CD14-positive monocyte (primary cell): ENCODE results near the gene ARHGEF16. TPM values are rescaled to one million over a fixed set of nuclear protein-coding genes. Genes with fewer than 3 reads are reported as not detected.

Experiments used
- DNase-seq, 3 donors: peaks; one replicate each; pipeline ENCODE4 v3.0.0-alpha.2; 2011 to 2022
- H2AFZ ChIP-seq: 2 replicates; pipeline ENCODE4 v1.6.0; 2012; ENCODE audit warnings: mild to moderate bottlenecking, low read depth, low read length, inconsistent platforms; ENCODE audit not compliant: insufficient read depth, poor library complexity, severe bottlenecking
- H3K27ac ChIP-seq, 2 donors: 1 replicate in 1 of 2; 2 replicates in 1 of 2; pipeline ENCODE4 v1.5.1; 2012 to 2013; ENCODE audit warnings: low read length in 2 of 2, control low read depth in 1 of 2, inconsistent platforms in 1 of 2, low read depth in 1 of 2, mild to moderate bottlenecking in 1 of 2
- H3K27me3 ChIP-seq, 2 donors: one replicate each; pipeline versions ENCODE4 v1.6.0 to v1.6.1; 2011 to 2013; ENCODE audit warnings: low read length in 2 of 2; ENCODE audit not compliant: control insufficient read depth in 2 of 2, insufficient read depth in 2 of 2
- H3K36me3 ChIP-seq, 2 donors: replicated peaks in 1 of 2; 1 replicate in 1 of 2; 2 replicates in 1 of 2; pipeline versions ENCODE4 v1.5.1 to v1.6.1; 2012 to 2013; ENCODE audit warnings: low read length in 2 of 2, control low read depth in 1 of 2, inconsistent platforms in 1 of 2, mild to moderate bottlenecking in 1 of 2; ENCODE audit not compliant: insufficient read depth in 2 of 2, control insufficient read depth in 1 of 2
- H3K4me1 ChIP-seq, 2 donors: 1 replicate in 1 of 2; 2 replicates in 1 of 2; pipeline versions ENCODE4 v1.5.1 to v1.6.1; 2012 to 2013; ENCODE audit warnings: low read length in 2 of 2, control low read depth in 1 of 2, inconsistent platforms in 1 of 2, mild to moderate bottlenecking in 1 of 2, moderate library complexity in 1 of 2; ENCODE audit not compliant: insufficient read depth in 2 of 2, control insufficient read depth in 1 of 2
- H3K4me2 ChIP-seq: replicated peaks from 2 replicates; pipeline ENCODE3; 2012; ENCODE audit warnings: low read length, moderate library complexity, mild to moderate bottlenecking; ENCODE audit not compliant: poor library complexity, severe bottlenecking; ENCODE audit errors: extremely low read depth
- H3K4me3 ChIP-seq, 3 experiments: fragments of 200-600 bp in 1 of 3; sonication (generic) in 1 of 3; replicated peaks in 1 of 3; 1 replicate in 2 of 3; 2 replicates in 1 of 3; pipeline ENCODE4 v1.5.1; 2011 to 2013; ENCODE audit warnings: low read length in 3 of 3, mild to moderate bottlenecking in 3 of 3, control low read depth in 2 of 3, low read depth in 2 of 3, inconsistent platforms in 1 of 3, moderate library complexity in 1 of 3
- H3K79me2 ChIP-seq: 2 replicates; pipeline ENCODE4 v1.6.0; 2012; ENCODE audit warnings: mild to moderate bottlenecking, control low read depth, inconsistent platforms, low read length, moderate library complexity; ENCODE audit not compliant: insufficient read depth
- H3K9ac ChIP-seq: 2 replicates; pipeline ENCODE4 v1.6.0; 2017; ENCODE audit warnings: low read length, mild to moderate bottlenecking; ENCODE audit not compliant: insufficient read depth, poor library complexity, severe bottlenecking
- H3K9me3 ChIP-seq, 2 donors: replicated peaks in 1 of 2; 1 replicate in 1 of 2; 2 replicates in 1 of 2; pipeline versions ENCODE4 v1.5.1 to v1.6.1; 2012 to 2013; ENCODE audit warnings: low read length in 2 of 2, control low read depth in 1 of 2; ENCODE audit not compliant: control insufficient read depth in 1 of 2, insufficient read depth in 1 of 2
- H4K20me1 ChIP-seq: 2 replicates; pipeline ENCODE4 v1.6.0; 2012; ENCODE audit warnings: mild to moderate bottlenecking, low read length, control low read depth, moderate library complexity; ENCODE audit not compliant: insufficient read depth
- H3K27ac Mint-ChIP-seq, 7 donors: one replicate each; pipeline ENCODE4 v1.8.0; 2020; ENCODE audit warnings: mild to moderate bottlenecking in 7 of 7, mixed read lengths in 7 of 7, moderate library complexity in 6 of 7, inconsistent platforms in 2 of 7
- H3K27me3 Mint-ChIP-seq, 3 donors: one replicate each; pipeline ENCODE4 v1.8.0; 2021 to 2022; ENCODE audit warnings: low read depth in 3 of 3, mild to moderate bottlenecking in 3 of 3, mixed read lengths in 3 of 3, moderate library complexity in 3 of 3, inconsistent platforms in 1 of 3
- H3K36me3 Mint-ChIP-seq, 2 donors: one replicate each; pipeline ENCODE4 v1.8.0; 2020; ENCODE audit warnings: mixed read lengths in 2 of 2, inconsistent platforms in 1 of 2, mild to moderate bottlenecking in 1 of 2
- H3K4me1 Mint-ChIP-seq: one replicate; pipeline ENCODE4 v1.8.0; 2020; ENCODE audit warnings: mild to moderate bottlenecking, mixed read lengths
- H3K4me3 Mint-ChIP-seq, 2 donors: one replicate each; pipeline ENCODE4 v1.8.0; 2020; ENCODE audit warnings: mild to moderate bottlenecking in 2 of 2, mixed read lengths in 2 of 2, moderate library complexity in 1 of 2
- H3K9me3 Mint-ChIP-seq, 7 donors: one replicate each; pipeline ENCODE4 v1.8.0; 2020 to 2022; ENCODE audit warnings: mixed read lengths in 7 of 7, mild to moderate bottlenecking in 6 of 7, moderate library complexity in 6 of 7, inconsistent platforms in 2 of 7
- WGBS: methylation state at CpG from one replicate; pipeline ENCODE4 v1.1.5; 2013; ENCODE audit warnings: missing lambda C conversion rate; ENCODE audit not compliant: insufficient coverage; 5-methylcytosine and 5-hydroxymethylcytosine counted together
- intact Hi-C, 2 donors: fragments of 100-400 bp; cut with micrococcal nuclease; formaldehyde crosslinking; loops; one replicate each; pipeline versions ENCODE4 v1.15.0 to v1.15.1; 2023
- polyA plus RNA-seq, 3 donors: library from polyadenylated mRNA; depleted of rRNA in 1 of 3; unstranded in 2 of 3; stranded (reverse) in 1 of 3; fragments of 300-500 nt in 2 of 3; fragments of >200 nt in 1 of 3; fragmentation: Illumina TruSeq in 2 of 3; gene quantifications; 1 replicate in 2 of 3; 2 replicates in 1 of 3; pipeline ENCODE4 v1.2.3, GENCODE V29; 2012 to 2021
- TF ChIP-seq, protein P1 (sequence below): fragments of 200-600 bp; IDR thresholded peaks from one replicate; pipeline ENCODE4 v1.8.0; 2022; ENCODE audit warnings: antibody characterized with exemption, mild to moderate bottlenecking

Gene ARHGEF16
- polyA plus RNA-seq, 3 donors, result not detected

- Histone ChIP-seq H3K79me2 (no peaks in the 10 kb centered on the region), H3K4me2 (no peak overlapping the region), H2AFZ (no peak overlapping the region), H3K27me3 (no peaks in the 10 kb centered on the region), H3K36me3 (no peaks in the 10 kb centered on the region), H3K9ac (no peak overlapping the region), H3K9me3 (no peaks in the 10 kb centered on the region), H3K27ac (no peak overlapping the region), H3K4me3 (no peak overlapping the region), H4K20me1 (no peaks in the 10 kb centered on the region), H3K4me1 (no peaks in the 10 kb centered on the region)
- Mint-ChIP-seq H3K9me3 (no peaks in the 10 kb centered on the region), H3K4me3 (no peak overlapping the region), H3K36me3 (no peaks in the 10 kb centered on the region), H3K4me1 (no peaks in the 10 kb centered on the region), H3K27me3 (peaks cover 5 to 16% (median 10%) of the 10 kb centered on the region in 3 donors), H3K27ac (no peak overlapping the region)
- no peak for DNase-seq
- WGBS, result 95% methylated on average over 30 of the region's 30 CpGs
- TF ChIP-seq, protein P1, sequence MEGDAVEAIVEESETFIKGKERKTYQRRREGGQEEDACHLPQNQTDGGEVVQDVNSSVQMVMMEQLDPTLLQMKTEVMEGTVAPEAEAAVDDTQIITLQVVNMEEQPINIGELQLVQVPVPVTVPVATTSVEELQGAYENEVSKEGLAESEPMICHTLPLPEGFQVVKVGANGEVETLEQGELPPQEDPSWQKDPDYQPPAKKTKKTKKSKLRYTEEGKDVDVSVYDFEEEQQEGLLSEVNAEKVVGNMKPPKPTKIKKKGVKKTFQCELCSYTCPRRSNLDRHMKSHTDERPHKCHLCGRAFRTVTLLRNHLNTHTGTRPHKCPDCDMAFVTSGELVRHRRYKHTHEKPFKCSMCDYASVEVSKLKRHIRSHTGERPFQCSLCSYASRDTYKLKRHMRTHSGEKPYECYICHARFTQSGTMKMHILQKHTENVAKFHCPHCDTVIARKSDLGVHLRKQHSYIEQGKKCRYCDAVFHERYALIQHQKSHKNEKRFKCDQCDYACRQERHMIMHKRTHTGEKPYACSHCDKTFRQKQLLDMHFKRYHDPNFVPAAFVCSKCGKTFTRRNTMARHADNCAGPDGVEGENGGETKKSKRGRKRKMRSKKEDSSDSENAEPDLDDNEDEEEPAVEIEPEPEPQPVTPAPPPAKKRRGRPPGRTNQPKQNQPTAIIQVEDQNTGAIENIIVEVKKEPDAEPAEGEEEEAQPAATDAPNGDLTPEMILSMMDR, result no peak
- intact Hi-C loops, result no loop called here
Measured at GRCh38 chr1:3461238-3461933, 6.9 kb downstream of the ARHGEF16 start.

DNA sequence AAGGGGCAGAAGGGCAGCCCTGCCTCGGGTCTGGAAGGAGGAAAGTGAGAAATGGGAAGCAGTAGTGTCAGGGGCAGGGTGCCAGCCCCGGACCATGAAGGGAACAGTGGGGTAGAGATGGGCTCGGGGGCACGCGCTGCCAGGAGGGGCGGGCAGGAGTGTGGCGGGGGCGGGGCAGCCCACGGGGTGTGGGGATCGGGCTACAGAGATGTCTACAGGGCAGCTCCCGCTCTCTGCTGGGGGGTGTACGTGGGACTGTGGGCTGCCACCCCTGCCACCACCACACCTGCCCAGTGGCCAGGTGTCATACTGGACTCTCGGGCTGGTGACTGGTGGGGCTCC lies 7.4 kb downstream of the ARHGEF16 start:
- H3K4me3 Mint-ChIP-seq, result no peak overlapping the region
- H3K9me3 Mint-ChIP-seq, result no peaks in the 10 kb centered on the region
- intact Hi-C loops, result no loop called here
- WGBS, result 88% methylated on average over 8 of the region's 13 CpGs
- Histone ChIP-seq H3K9ac (no peak overlapping the region), H2AFZ (no peak overlapping the region), H3K27ac (no peak overlapping the region), H3K36me3 (no peaks in the 10 kb centered on the region), H3K4me3 (no peak overlapping the region), H3K4me2 (no peak overlapping the region), H3K9me3 (no peaks in the 10 kb centered on the region), H3K4me1 (no peaks in the 10 kb centered on the region), H3K79me2 (no peaks in the 10 kb centered on the region), H4K20me1 (no peaks in the 10 kb centered on the region), H3K27me3 (no peaks in the 10 kb centered on the region)
- peaks cover 5 to 12% (median 12%) of the 10 kb centered on the region in 3 donors for H3K27me3 Mint-ChIP-seq
- H3K27ac Mint-ChIP-seq, result no peak overlapping the region
- TF ChIP-seq, protein P1, result no peak
- H3K36me3 Mint-ChIP-seq, result no peaks in the 10 kb centered on the region
- H3K4me1 Mint-ChIP-seq, result no peaks in the 10 kb centered on the region
- DNase-seq, result no peak
